Activated CD8-positive, alpha-beta T cell treated with anti-CD3 and anti-CD28 coated beads, Interleukin-2, amount 10 ng/mL, durations not matched to agents 7 days and 5 days (primary cell): ENCODE data around the gene CNNM3. TPM values are rescaled to one million over a fixed set of nuclear protein-coding genes. Genes with fewer than 3 reads are reported as not detected.
"Not testable (repeated sequence)": the region's sequence is repeated elsewhere in the genome, so short reads cannot be mapped to it uniquely, and the experiment has no call there.

ENCODE experiments used
- ATAC-seq: fragments of 150-1000 bp; cut with Tn5 transposase; one replicate; pipeline ENCODE4 v1.10.0; 2021; ENCODE audit warnings: moderate library complexity
- CTCF ChIA-PET: fragments of 350-600 bp; sonication (Branson Sonifier 250); formaldehyde crosslinking; loops from one replicate; lab custom pipeline; 2021; ENCODE audit warnings: antibody characterized with exemption; lab: Charles Lee
- POLR2A ChIA-PET: fragments of 350-600 bp; sonication (Branson Sonifier 250); formaldehyde crosslinking; loops from one replicate; lab custom pipeline; 2021; ENCODE audit warnings: antibody characterized with exemption; lab: Charles Lee
- DNase-seq: peaks from one replicate; pipeline ENCODE4 v3.0.0-alpha.2; 2020
- H3K27ac Mint-ChIP-seq: one replicate; pipeline ENCODE4 v1.8.0; 2021; ENCODE audit warnings: mild to moderate bottlenecking, mixed read lengths
- H3K27me3 Mint-ChIP-seq: one replicate; pipeline ENCODE4 v1.8.0; 2021; ENCODE audit warnings: low read depth, mixed read lengths
- H3K36me3 Mint-ChIP-seq: one replicate; pipeline ENCODE4 v1.8.0; 2021; ENCODE audit warnings: low read depth, mixed read lengths
- H3K4me1 Mint-ChIP-seq: one replicate; pipeline ENCODE4 v1.8.0; 2021; ENCODE audit warnings: low read depth, mixed read lengths
- H3K4me3 Mint-ChIP-seq: one replicate; pipeline ENCODE4 v1.8.0; 2021; ENCODE audit warnings: mild to moderate bottlenecking, mixed read lengths
- H3K9me3 Mint-ChIP-seq: one replicate; pipeline ENCODE4 v1.8.0; 2022; ENCODE audit warnings: mixed read lengths; ENCODE audit not compliant: insufficient read depth
- total RNA-seq, 2 experiments: library from RNA; stranded (reverse); gene quantifications; one replicate each; pipeline ENCODE4 v1.2.3, GENCODE V29; 2021

CNNM3 gene
- total RNA-seq, 2 experiments from 2014 or later = 28.1 to 29.9 TPM

- POLR2A ChIA-PET = no interaction called here
- H3K4me3 Mint-ChIP-seq = no peak overlapping the region
- no peaks in the 10 kb centered on the region for H3K4me1 Mint-ChIP-seq
- ATAC-seq = no peak
- H3K27ac Mint-ChIP-seq = no peak overlapping the region
- DNase-seq = no peak
- no peaks in the 10 kb centered on the region for H3K9me3 Mint-ChIP-seq
- CTCF ChIA-PET = interaction anchor here (2.3 kb wide), 1 partner anchor 9 kb away, joined by 6 read pairs; no protein-coding TSS in a partner anchor
- no peaks in the 10 kb centered on the region for H3K27me3 Mint-ChIP-seq
- H3K36me3 Mint-ChIP-seq = no peaks in the 10 kb centered on the region
Observed at GRCh38 chr2:96783388-96783787, 32.7 kb upstream of the CNNM3 start.

DNA sequence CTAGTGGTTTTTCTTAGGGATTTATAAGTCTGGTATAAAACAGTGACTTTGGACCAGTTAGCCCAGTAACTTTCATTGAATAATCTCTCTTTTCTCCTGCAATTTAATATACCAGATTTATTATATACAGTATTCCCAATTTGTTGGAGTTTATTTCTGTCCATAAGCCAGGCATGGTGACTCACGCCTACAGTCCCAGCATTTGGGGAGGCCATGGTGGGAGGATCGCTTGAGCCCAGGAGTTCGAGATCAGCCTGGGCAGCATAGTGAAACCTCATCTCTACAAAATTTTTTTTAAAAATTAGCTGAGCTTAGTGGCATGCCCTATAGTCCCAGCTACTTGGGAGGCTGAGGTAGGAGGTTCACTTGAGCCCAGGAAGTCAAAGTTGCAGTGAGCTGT lies 28.7 kb upstream of the CNNM3 start:
- no peak for ATAC-seq
- ChIA-PET CTCF (no interaction called here), POLR2A (no interaction called here)
- DNase-seq = no peak
- Mint-ChIP-seq H3K27ac (no peak overlapping the region), H3K27me3 (no peaks in the 10 kb centered on the region), H3K4me1 (no peaks in the 10 kb centered on the region), H3K4me3 (no peak overlapping the region), H3K36me3 (no peaks in the 10 kb centered on the region), H3K9me3 (no peaks in the 10 kb centered on the region)

DNA sequence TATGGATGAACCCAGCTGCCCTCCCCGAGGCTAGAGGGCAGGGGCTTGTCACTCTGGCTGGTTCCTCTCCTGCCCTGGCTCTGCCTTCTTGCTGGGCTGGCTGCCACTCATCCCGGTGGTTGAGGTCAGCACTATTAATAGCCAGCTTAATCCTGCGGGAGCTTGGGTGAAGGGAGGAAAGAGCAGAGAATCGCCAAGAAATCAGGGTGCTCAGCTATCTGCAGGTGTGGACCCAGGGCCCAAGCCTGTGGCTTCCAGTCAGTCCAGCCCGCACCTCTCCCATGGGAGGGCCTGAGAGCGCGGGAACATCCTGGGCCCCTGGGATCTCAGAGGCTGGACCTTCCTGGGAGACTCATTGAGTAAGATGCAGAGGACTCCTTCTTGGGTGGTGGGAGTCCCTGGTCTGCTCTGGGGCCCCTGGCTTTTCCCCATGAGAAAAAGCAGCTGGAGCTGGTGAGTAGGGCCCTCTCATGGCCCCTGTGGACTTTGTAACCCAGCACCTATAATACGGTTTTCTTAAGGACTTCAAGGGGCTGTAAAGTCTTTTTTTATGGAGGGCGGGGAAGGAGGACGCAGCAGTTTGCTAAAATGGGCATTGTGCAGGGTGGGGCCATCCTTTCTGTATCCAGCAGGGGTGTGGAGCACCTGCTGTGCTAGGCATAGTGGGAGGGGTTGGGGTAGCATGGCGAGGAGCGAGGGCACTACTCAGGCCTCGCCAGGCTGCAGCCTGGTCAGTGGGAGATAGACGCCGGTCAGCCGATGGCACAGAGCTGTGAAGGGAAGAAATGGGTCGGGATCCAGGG lies 27.4 kb upstream of the CNNM3 start:
- Mint-ChIP-seq H3K9me3 (no peaks in the 10 kb centered on the region), H3K27ac (no peak overlapping the region), H3K4me1 (no peaks in the 10 kb centered on the region), H3K36me3 (no peaks in the 10 kb centered on the region), H3K4me3 (no peak overlapping the region), H3K27me3 (no peaks in the 10 kb centered on the region)
- DNase-seq = no peak
- ChIA-PET CTCF (no interaction called here), POLR2A (no interaction called here)
- ATAC-seq = no peak

- Mint-ChIP-seq H3K4me1 (no peaks in the 10 kb centered on the region), H3K27ac (no peak overlapping the region), H3K4me3 (no peak overlapping the region), H3K9me3 (no peaks in the 10 kb centered on the region), H3K27me3 (no peaks in the 10 kb centered on the region), H3K36me3 (no peaks in the 10 kb centered on the region)
- no peak for ATAC-seq
- no peak for DNase-seq
- CTCF ChIA-PET = no interaction called here
- POLR2A ChIA-PET = no interaction called here
Observed at GRCh38 chr2:96789245-96789617, 26.8 kb upstream of the CNNM3 start.

GRCh38 chr2:96792772-96793749 lies 23.0 kb upstream of the CNNM3 start:
- Mint-ChIP-seq H3K4me1 (no peaks in the 10 kb centered on the region), H3K27me3 (no peaks in the 10 kb centered on the region), H3K9me3 (no peaks in the 10 kb centered on the region), H3K36me3 (no peaks in the 10 kb centered on the region), H3K4me3 (no peak overlapping the region), H3K27ac (no peak overlapping the region)
- no peak for ATAC-seq
- CTCF ChIA-PET = interaction anchor here (1.1 kb wide), 1 partner anchor 30 kb away, joined by 3 read pairs; no protein-coding TSS in a partner anchor
- no peak for DNase-seq
- POLR2A ChIA-PET = interaction anchor here (0.5 kb wide), 1 partner anchor 12 kb away, joined by 3 read pairs; no protein-coding TSS in a partner anchor

DNA sequence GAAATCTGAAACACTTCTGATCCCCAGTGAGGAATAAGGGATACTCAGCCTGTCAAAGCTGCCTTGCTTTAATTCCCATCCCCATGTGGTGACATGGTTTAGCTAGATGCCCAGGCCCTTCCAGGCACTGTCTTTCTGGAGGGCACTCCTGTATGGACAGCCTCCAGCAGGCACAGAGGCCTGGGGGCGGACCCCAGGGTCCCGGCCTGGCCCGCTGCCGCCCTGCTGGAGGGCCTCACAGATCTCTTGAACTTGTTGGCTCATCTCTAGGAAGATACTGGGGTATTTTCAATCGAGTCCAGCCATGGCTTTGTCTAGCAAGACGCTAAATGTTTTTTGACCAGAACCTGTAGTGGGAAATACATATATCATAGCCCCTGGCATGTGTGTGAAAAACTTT lies 21.0 kb upstream of the CNNM3 start:
- H3K4me3 Mint-ChIP-seq = no peak overlapping the region
- H3K4me1 Mint-ChIP-seq = no peaks in the 10 kb centered on the region

GRCh38 chr2:96796497-96796896 lies 19.6 kb upstream of the CNNM3 start:
- POLR2A ChIA-PET, H3K4me1 Mint-ChIP-seq, H3K9me3 Mint-ChIP-seq, H3K36me3 Mint-ChIP-seq, CTCF ChIA-PET, H3K4me3 Mint-ChIP-seq, H3K27me3 Mint-ChIP-seq, H3K27ac Mint-ChIP-seq, DNase-seq, ATAC-seq: not testable (repeated sequence)

More for the DNA sequence above, 21.0 kb upstream of the CNNM3 start:
- CTCF ChIA-PET = no interaction called here
- Mint-ChIP-seq H3K9me3 (no peaks in the 10 kb centered on the region), H3K27ac (no peak overlapping the region), H3K27me3 (no peaks in the 10 kb centered on the region), H3K36me3 (peaks cover 5% of the 10 kb centered on the region)
- no peak for ATAC-seq
- no peak for DNase-seq
- POLR2A ChIA-PET = no interaction called here

GRCh38 chr2:96797066-96797625 lies 18.9 kb upstream of the CNNM3 start:
- CTCF ChIA-PET = no interaction called here

DNA sequence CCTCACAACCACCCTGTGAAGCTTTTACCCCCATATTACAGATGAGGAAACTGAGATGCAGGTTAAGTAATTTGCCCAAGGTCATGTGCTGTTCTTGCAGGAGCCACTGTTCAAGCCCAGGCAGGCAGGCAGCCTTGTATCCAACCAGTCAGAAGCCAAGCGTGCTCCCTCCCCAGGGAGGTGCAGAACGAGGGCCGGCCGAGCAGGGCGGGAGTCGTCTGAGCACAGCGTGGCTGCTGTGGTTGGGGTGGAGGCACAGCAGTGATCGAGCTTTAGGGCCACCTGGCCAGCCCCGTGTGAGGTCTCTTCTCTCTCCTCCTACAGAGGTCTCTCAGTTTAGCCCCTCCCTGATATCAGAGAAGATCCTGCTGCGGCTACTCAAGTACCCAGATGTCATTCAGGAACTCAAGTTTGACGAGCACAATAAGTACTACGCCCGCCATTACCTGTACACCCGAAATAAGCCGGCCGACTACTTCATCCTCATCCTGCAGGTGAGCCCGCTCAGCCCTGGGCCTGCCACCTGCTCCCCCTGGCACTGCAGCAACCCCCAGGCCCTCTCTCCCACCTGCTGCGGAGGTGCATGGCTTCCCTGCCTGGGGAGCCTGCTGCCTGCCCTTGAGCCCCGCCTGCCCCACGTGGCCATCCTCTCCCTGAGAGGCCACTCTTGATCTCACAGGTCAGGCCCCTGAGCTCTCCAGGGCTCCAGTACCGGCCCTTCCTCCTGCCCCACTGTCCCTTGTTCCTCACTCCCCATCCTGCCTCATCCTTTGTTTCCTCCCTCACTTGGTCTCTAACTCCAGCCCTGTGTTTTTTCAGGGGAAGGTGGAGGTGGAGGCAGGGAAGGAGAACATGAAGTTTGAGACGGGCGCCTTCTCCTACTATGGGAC lies 17.1 kb upstream of the CNNM3 start:
- peaks cover 5% of the 10 kb centered on the region for H3K36me3 Mint-ChIP-seq
- no peak for DNase-seq
- no peak overlapping the region for H3K27ac Mint-ChIP-seq
- no peak for ATAC-seq
- no peaks in the 10 kb centered on the region for H3K4me1 Mint-ChIP-seq
- H3K9me3 Mint-ChIP-seq = no peaks in the 10 kb centered on the region
- POLR2A ChIA-PET = no interaction called here
- no peak overlapping the region for H3K4me3 Mint-ChIP-seq
- CTCF ChIA-PET = interaction anchor here (0.9 kb wide), 1 partner anchor 38 kb away, joined by 3 read pairs; no protein-coding TSS in a partner anchor
- H3K27me3 Mint-ChIP-seq = no peaks in the 10 kb centered on the region

More at GRCh38 chr2:96797066-96797625, 18.9 kb upstream of the CNNM3 start:
- Mint-ChIP-seq H3K27me3 (no peaks in the 10 kb centered on the region), H3K4me3 (no peak overlapping the region), H3K4me1 (no peaks in the 10 kb centered on the region), H3K36me3 (peaks cover 5% of the 10 kb centered on the region), H3K27ac (no peak overlapping the region), H3K9me3 (no peaks in the 10 kb centered on the region)
- DNase-seq = no peak
- ATAC-seq = no peak
- POLR2A ChIA-PET = no interaction called here

DNA sequence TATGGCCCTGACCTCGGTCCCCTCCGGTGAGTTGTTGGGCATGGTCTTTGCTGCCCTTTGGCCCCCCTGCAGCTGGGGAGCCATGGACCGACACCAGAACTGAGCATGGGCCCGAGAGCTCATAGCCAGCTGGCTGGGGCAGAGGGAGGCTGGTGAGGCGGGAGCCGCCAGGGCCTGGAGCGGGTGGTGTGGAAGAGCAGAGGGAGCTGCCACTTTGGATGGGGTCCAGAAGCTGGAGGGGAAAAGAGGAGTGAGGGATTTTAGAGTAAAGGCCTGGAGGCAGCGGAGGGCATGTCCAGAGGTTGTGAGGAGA lies 16.5 kb upstream of the CNNM3 start:
- ChIA-PET CTCF (interaction anchor here (0.8 to 2.1 kb wide), 4 partner anchors 16 to 39 kb away, joined by 3 to 17 read pairs (median 12); partner anchors contain the start of genes CNNM3 and CNNM4), POLR2A (interaction anchor here (0.7 kb wide), 1 partner anchor 14 kb away, joined by 3 read pairs; no protein-coding TSS in a partner anchor)
- ATAC-seq (no peak), DNase-seq (no peak)
- H3K27ac Mint-ChIP-seq = no peak overlapping the region
- H3K4me1 Mint-ChIP-seq = no peaks in the 10 kb centered on the region
- H3K36me3 Mint-ChIP-seq = peaks cover 5% of the 10 kb centered on the region
- H3K27me3 Mint-ChIP-seq = no peaks in the 10 kb centered on the region
- no peaks in the 10 kb centered on the region for H3K9me3 Mint-ChIP-seq
- H3K4me3 Mint-ChIP-seq = no peak overlapping the region
